CD4-positive, alpha-beta memory T cell (primary cell): ENCODE results near the gene RHOT2. TPM values are rescaled to one million over a fixed set of nuclear protein-coding genes. Genes with fewer than 3 reads are reported as not detected.
"Not testable (repeated sequence)": the region's sequence is repeated elsewhere in the genome, so short reads cannot be mapped to it uniquely, and the experiment has no call there.

Source experiments
- CTCF ChIA-PET: fragments of 350-600 bp; sonication (Branson Sonifier 250); formaldehyde crosslinking; loops from one replicate; lab custom pipeline; 2021; ENCODE audit warnings: inconsistent platforms; ENCODE audit not compliant: partially characterized antibody; lab: Charles Lee
- POLR2A ChIA-PET: fragments of 350-600 bp; sonication (Branson Sonifier 250); formaldehyde crosslinking; loops from one replicate; lab custom pipeline; 2021; ENCODE audit not compliant: partially characterized antibody; lab: Charles Lee
- DNase-seq, 5 donors: peaks; one replicate each; pipeline versions ENCODE4 v3.0.0 to v3.0.0-alpha.2; 2020 to 2022; ENCODE audit warnings: mixed read lengths in 1 of 5
- H3K27ac ChIP-seq: one replicate; pipeline ENCODE4 v1.7.0; 2013; ENCODE audit warnings: low read depth, low read length
- H3K27me3 ChIP-seq: 2 replicates; pipeline ENCODE4 v1.7.0; 2013; ENCODE audit warnings: mild to moderate bottlenecking, low read length, moderate library complexity; ENCODE audit not compliant: insufficient read depth
- H3K36me3 ChIP-seq: 2 replicates; pipeline ENCODE4 v1.7.0; 2013; ENCODE audit warnings: mild to moderate bottlenecking, low read length, moderate library complexity; ENCODE audit not compliant: insufficient read depth
- H3K4me1 ChIP-seq: 2 replicates; pipeline ENCODE4 v1.7.0; 2013; ENCODE audit warnings: mild to moderate bottlenecking, low read length, moderate library complexity; ENCODE audit not compliant: insufficient read depth
- H3K4me3 ChIP-seq, 2 donors: one replicate each; pipeline ENCODE4 v1.7.0; 2013; ENCODE audit warnings: low read length in 2 of 2, mild to moderate bottlenecking in 1 of 2
- H3K9me3 ChIP-seq, 2 donors: one replicate each; pipeline ENCODE4 v1.7.0; 2013; ENCODE audit warnings: low read length in 2 of 2, control low read depth in 1 of 2; ENCODE audit not compliant: control insufficient read depth in 1 of 2
- H3K27ac Mint-ChIP-seq, 7 donors: one replicate each; pipeline ENCODE4 v1.8.0; 2020 to 2021; ENCODE audit warnings: mixed read lengths in 7 of 7, mild to moderate bottlenecking in 6 of 7, inconsistent platforms in 3 of 7, moderate library complexity in 3 of 7
- H3K27me3 Mint-ChIP-seq, 2 donors: one replicate each; pipeline ENCODE4 v1.8.0; 2020 to 2021; ENCODE audit warnings: mixed read lengths in 2 of 2
- H3K36me3 Mint-ChIP-seq, 2 donors: one replicate each; pipeline ENCODE4 v1.8.0; 2020 to 2021; ENCODE audit warnings: mixed read lengths in 2 of 2, inconsistent platforms in 1 of 2, mild to moderate bottlenecking in 1 of 2
- H3K4me1 Mint-ChIP-seq, 4 donors: one replicate each; pipeline ENCODE4 v1.8.0; 2020 to 2021; ENCODE audit warnings: mixed read lengths in 4 of 4, mild to moderate bottlenecking in 1 of 4
- H3K4me3 Mint-ChIP-seq, 8 donors: one replicate each; pipeline ENCODE4 v1.8.0; 2020 to 2021; ENCODE audit warnings: mixed read lengths in 8 of 8, mild to moderate bottlenecking in 7 of 8, moderate library complexity in 6 of 8, inconsistent platforms in 3 of 8
- H3K9me3 Mint-ChIP-seq, 8 donors: one replicate each; pipeline ENCODE4 v1.8.0; 2020 to 2021; ENCODE audit warnings: mixed read lengths in 8 of 8, mild to moderate bottlenecking in 5 of 8, inconsistent platforms in 3 of 8, moderate library complexity in 1 of 8
- intact Hi-C: fragments of 100-400 bp; cut with micrococcal nuclease; formaldehyde crosslinking; loops from one replicate; pipeline ENCODE4 v1.15.1; 2023
- polyA plus RNA-seq, 2 donors: library from polyadenylated mRNA; unstranded; fragments of 300-500 nt; fragmentation: Illumina TruSeq; gene quantifications; one replicate each; pipeline ENCODE4 v1.2.3, GENCODE V29; 2021
- total RNA-seq, 2 experiments: library from RNA; stranded (reverse); gene quantifications; one replicate each; pipeline ENCODE4 v1.2.3, GENCODE V29; 2021

The RHOT2 gene
- total and polyA plus RNA-seq, 4 experiments from 2014 or later: 46.6 to 263 (median 154) TPM

- CTCF ChIA-PET: interaction anchor here (1.0 kb wide), 2 partner anchors 9 to 26 kb away, joined by 3 to 4 read pairs; no protein-coding TSS in a partner anchor
- no peak overlapping the region for H3K27ac Mint-ChIP-seq
Measured at GRCh38 chr16:686459-687260, 18.7 kb downstream of the RHOT2 start.

DNA sequence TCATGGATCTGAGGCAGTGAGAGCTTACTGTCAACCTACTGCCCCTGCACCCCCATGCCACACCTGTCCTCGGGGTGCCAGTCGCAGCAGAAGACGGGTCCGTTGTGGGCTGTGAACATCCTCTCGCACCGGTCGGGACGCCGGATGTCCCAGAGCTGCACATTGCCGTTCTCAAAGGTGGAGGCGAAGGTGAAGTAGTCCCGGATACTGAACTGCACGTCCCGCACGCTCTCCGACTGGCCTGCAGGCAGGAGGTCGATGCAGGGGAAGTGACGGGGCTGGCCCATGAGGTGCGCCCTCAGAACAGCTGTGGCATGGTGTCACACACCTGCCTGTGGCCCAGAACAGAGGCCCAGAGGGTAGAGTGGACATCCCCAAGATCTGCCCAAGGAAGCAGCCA lies 19.6 kb downstream of the RHOT2 start:
- ChIA-PET CTCF (interaction anchor here (0.8 kb wide), 1 partner anchor 34 kb away, joined by 3 read pairs; the partner anchor contains the start of gene ANTKMT), POLR2A (interaction anchor here (0.9 to 10.2 kb wide), 3 partner anchors 5 to 27 kb away, joined by 4 to 212 read pairs (median 5); partner anchors contain the start of genes METRN, RHBDL1 and WDR24)
- H3K9me3 Mint-ChIP-seq: peaks cover 0 to 1% (median 0%) of the 10 kb centered on the region in 8 donors
- H3K27me3 Mint-ChIP-seq: no peaks in the 10 kb centered on the region
- Histone ChIP-seq H3K36me3 (peaks cover 4% of the 10 kb centered on the region), H3K4me3 (no peak overlapping the region), H3K27ac (no peak overlapping the region), H3K27me3 (no peaks in the 10 kb centered on the region), H3K9me3 (no peaks in the 10 kb centered on the region), H3K4me1 (peaks cover 50% of the 10 kb centered on the region)
- no peak for DNase-seq
- H3K36me3 Mint-ChIP-seq: peaks cover 1 to 6% of the 10 kb centered on the region in 2 donors
- intact Hi-C loops: no loop called here
- peaks cover 11 to 43% (median 28%) of the 10 kb centered on the region in 4 donors for H3K4me1 Mint-ChIP-seq
- no peak overlapping the region for H3K27ac Mint-ChIP-seq
- peak overlapping the region in 2 of 8 donors; percentile 2 to 30 for H3K4me3 Mint-ChIP-seq

More at GRCh38 chr16:686459-687260, 18.7 kb downstream of the RHOT2 start:
- Mint-ChIP-seq H3K36me3 (peaks cover 4 to 11% of the 10 kb centered on the region in 2 donors), H3K4me1 (peaks cover 10 to 51% (median 28%) of the 10 kb centered on the region in 4 donors), H3K27me3 (no peaks in the 10 kb centered on the region), H3K9me3 (peaks cover 0 to 3% (median 0%) of the 10 kb centered on the region in 8 donors), H3K4me3 (peak overlapping the region in 3 of 8 donors; percentile 17 to 59 (median 51))
- H3K27ac ChIP-seq: no peak overlapping the region
- no peak for DNase-seq
- POLR2A ChIA-PET: interaction anchor here (1.0 to 10.2 kb wide), 2 partner anchors 6 to 14 kb away, joined by 3 to 212 read pairs; partner anchors contain the start of gene WDR24
- H3K9me3 ChIP-seq: no peaks in the 10 kb centered on the region
- intact Hi-C loops: no loop called here
- peaks cover 9% of the 10 kb centered on the region for H3K36me3 ChIP-seq
- no peaks in the 10 kb centered on the region for H3K27me3 ChIP-seq
- H3K4me1 ChIP-seq: peaks cover 58% of the 10 kb centered on the region
- H3K4me3 ChIP-seq: no peak overlapping the region

- peak overlapping the region; percentile 64 for H3K27ac ChIP-seq
- H3K4me1 ChIP-seq: peaks cover 38% of the 10 kb centered on the region
- peaks cover 10 to 41% (median 27%) of the 10 kb centered on the region in 4 donors for H3K4me1 Mint-ChIP-seq
- H3K27ac Mint-ChIP-seq: peak overlapping the region; percentile 88 to 93 (median 92)
- H3K9me3 Mint-ChIP-seq: peaks cover 0 to 1% (median 0%) of the 10 kb centered on the region in 8 donors
- peaks cover 0 to 2% of the 10 kb centered on the region in 2 donors for H3K36me3 Mint-ChIP-seq
- H3K27me3 Mint-ChIP-seq: no peaks in the 10 kb centered on the region
- no peaks in the 10 kb centered on the region for H3K9me3 ChIP-seq
- intact Hi-C loops: no loop called here
- peak overlapping the region; percentile 89 to 94 (median 90) for H3K4me3 Mint-ChIP-seq
- ChIA-PET CTCF (interaction anchor here (1.0 to 1.8 kb wide), 3 partner anchors 13 to 23 kb away, joined by 3 to 4 read pairs (median 4); no protein-coding TSS in a partner anchor), POLR2A (interaction anchor here (1.5 to 8.0 kb wide), 13 partner anchors 7 to 53 kb away, joined by 4 to 212 read pairs (median 8); partner anchors contain the start of genes ANTKMT, CCDC78, HAGHL and JMJD8)
- H3K4me3 ChIP-seq: peak overlapping the region; percentile 70 to 93
- DNase-seq: no peak
- H3K36me3 ChIP-seq: no peaks in the 10 kb centered on the region
- H3K27me3 ChIP-seq: no peaks in the 10 kb centered on the region
Measured at GRCh38 chr16:689175-689897, 21.4 kb downstream of the RHOT2 start.

GRCh38 chr16:691242-691641 lies 23.3 kb downstream of the RHOT2 start:
- H3K9me3 Mint-ChIP-seq, DNase-seq, H3K27me3 ChIP-seq, H3K4me3 ChIP-seq, H3K27me3 Mint-ChIP-seq, H3K36me3 ChIP-seq, CTCF ChIA-PET, H3K27ac ChIP-seq, intact Hi-C loops, H3K9me3 ChIP-seq, H3K36me3 Mint-ChIP-seq: not testable (repeated sequence)
- H3K4me1 ChIP-seq: peaks cover 34% of the 10 kb centered on the region
- H3K27ac Mint-ChIP-seq: peak overlapping the region in 4 of 7 donors; percentile 57 to 91 (median 84)
- peaks cover 14 to 46% (median 30%) of the 10 kb centered on the region in 4 donors for H3K4me1 Mint-ChIP-seq
- POLR2A ChIA-PET: interaction anchor here (2.4 to 8.0 kb wide), 3 partner anchors 9 to 33 kb away, joined by 18 to 212 read pairs (median 166); partner anchors contain the start of genes ANTKMT, CCDC78, HAGHL and JMJD8
- H3K4me3 Mint-ChIP-seq: peak overlapping the region; percentile 62 to 94 (median 89)

GRCh38 chr16:692356-693108 lies 24.6 kb downstream of the RHOT2 start:
- peak overlapping the region in 6 of 7 donors; percentile 9 to 91 (median 56) for H3K27ac Mint-ChIP-seq
- intact Hi-C loops: no loop called here
- Histone ChIP-seq H3K27me3 (no peaks in the 10 kb centered on the region), H3K9me3 (no peaks in the 10 kb centered on the region), H3K27ac (no peak overlapping the region), H3K4me1 (peaks cover 39% of the 10 kb centered on the region), H3K4me3 (no peak overlapping the region), H3K36me3 (no peaks in the 10 kb centered on the region)
- peaks cover 0 to 4% (median 0%) of the 10 kb centered on the region in 8 donors for H3K9me3 Mint-ChIP-seq
- peaks cover 0 to 9% of the 10 kb centered on the region in 2 donors for H3K36me3 Mint-ChIP-seq
- peak overlapping the region in 7 of 8 donors; percentile 12 to 72 (median 36) for H3K4me3 Mint-ChIP-seq
- peaks cover 17 to 55% (median 32%) of the 10 kb centered on the region in 4 donors for H3K4me1 Mint-ChIP-seq
- POLR2A ChIA-PET: interaction anchor here (1.2 to 8.0 kb wide), 4 partner anchors 10 to 56 kb away, joined by 4 to 212 read pairs (median 93); partner anchors contain the start of genes ANTKMT, CCDC78, HAGHL and JMJD8
- CTCF ChIA-PET: interaction anchor here (1.9 kb wide), 1 partner anchor 20 kb away, joined by 6 read pairs; no protein-coding TSS in a partner anchor
- DNase-seq: no peak
- no peaks in the 10 kb centered on the region for H3K27me3 Mint-ChIP-seq

DNA sequence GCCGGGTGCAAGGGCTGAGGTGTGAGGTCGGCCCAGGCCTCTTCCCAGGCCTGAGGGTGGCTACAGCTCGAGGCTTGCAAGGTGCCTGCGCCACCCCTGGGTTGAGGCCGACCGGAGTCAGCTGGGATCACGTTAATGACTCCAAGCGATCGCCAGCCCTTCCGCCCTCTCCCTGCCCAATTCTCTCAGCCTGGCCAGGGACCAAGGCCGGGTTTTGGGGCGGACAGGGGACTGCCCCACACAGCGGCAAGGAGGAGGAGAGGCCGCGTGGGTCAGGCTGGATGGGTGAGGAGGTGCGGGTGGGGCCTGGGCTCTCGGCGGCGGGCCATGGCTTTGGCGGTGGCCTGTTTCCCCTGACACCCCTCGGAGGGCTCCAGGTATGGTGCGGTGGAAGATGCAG lies 25.4 kb downstream of the RHOT2 start:
- Histone ChIP-seq H3K36me3 (no peaks in the 10 kb centered on the region), H3K4me3 (no peak overlapping the region), H3K27ac (no peak overlapping the region), H3K9me3 (no peaks in the 10 kb centered on the region), H3K4me1 (peaks cover 40% of the 10 kb centered on the region), H3K27me3 (no peaks in the 10 kb centered on the region)
- DNase-seq: no peak
- H3K27me3 Mint-ChIP-seq: no peaks in the 10 kb centered on the region
- H3K9me3 Mint-ChIP-seq: peaks cover 0 to 4% (median 0%) of the 10 kb centered on the region in 8 donors
- intact Hi-C loops: no loop called here
- CTCF ChIA-PET: interaction anchor here (1.9 kb wide), 1 partner anchor 19 kb away, joined by 6 read pairs; no protein-coding TSS in a partner anchor
- H3K36me3 Mint-ChIP-seq: peaks cover 0 to 9% of the 10 kb centered on the region in 2 donors
- H3K4me3 Mint-ChIP-seq: peak overlapping the region in 2 of 8 donors; percentile 21
- POLR2A ChIA-PET: interaction anchor here (3.3 to 8.0 kb wide), 3 partner anchors 11 to 57 kb away, joined by 20 to 212 read pairs (median 166); partner anchors contain the start of genes ANTKMT, CCDC78, HAGHL and JMJD8
- H3K4me1 Mint-ChIP-seq: peaks cover 17 to 59% (median 32%) of the 10 kb centered on the region in 4 donors
- peak overlapping the region in 3 of 7 donors; percentile 4 to 91 (median 57) for H3K27ac Mint-ChIP-seq
